ENCODE measurements around the gene CASK. TPM values are rescaled to one million over a fixed set of nuclear protein-coding genes. Genes with fewer than 3 reads are reported as not detected.

Gene CASK
- total RNA-seq, 1 donor from 2014 or later: 38.2 TPM

GRCh38 chrX:41761169-41761568 lies 162.2 kb downstream of the CASK start:
- no peaks in the 10 kb centered on the region for H3K4me1 ChIP-seq
- DNase-seq (no peak), ATAC-seq (no peak)
- no peak overlapping the region for H3K27ac ChIP-seq
- H3K9me3 ChIP-seq: no peaks in the 10 kb centered on the region
- no peak overlapping the region for H3K4me3 ChIP-seq
- no peak for TF ChIP-seq CTCF (IDR thresholded peaks at IDR 0.05)
- no peaks in the 10 kb centered on the region for H3K27me3 ChIP-seq (ENCODE audit: low read depth)
- no peaks in the 10 kb centered on the region for H3K36me3 ChIP-seq
- intact Hi-C loops (cut with DNase I): no loop called here

DNA sequence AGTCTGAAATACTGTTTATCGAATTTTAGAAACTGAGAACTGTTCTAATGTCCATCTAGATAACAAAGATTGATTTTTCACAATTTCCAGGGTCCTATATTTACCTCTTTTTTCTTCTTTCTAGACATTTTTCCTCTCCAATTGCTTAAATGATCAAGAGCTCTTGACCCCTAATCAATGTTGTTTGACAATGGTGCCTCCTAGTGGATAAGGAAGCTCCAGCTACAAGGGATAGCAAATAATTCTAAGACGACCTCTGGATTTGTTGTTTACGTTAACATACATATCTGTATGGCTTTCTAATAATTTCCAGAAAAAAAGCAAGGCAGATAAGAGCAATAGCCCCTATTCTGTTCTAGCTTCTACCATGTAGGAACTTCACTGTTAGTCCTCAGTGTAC lies 163.5 kb downstream of the CASK start:
- no peak for DNase-seq
- intact Hi-C loops (cut with DNase I): no loop called here
- H3K27ac ChIP-seq: no peak overlapping the region
- ATAC-seq: no peak
- H3K27me3 ChIP-seq (ENCODE audit: low read depth): no peaks in the 10 kb centered on the region
- H3K9me3 ChIP-seq: no peaks in the 10 kb centered on the region
- H3K4me1 ChIP-seq: no peaks in the 10 kb centered on the region
- TF ChIP-seq CTCF (IDR thresholded peaks at IDR 0.05): peak; percentile 44
- no peaks in the 10 kb centered on the region for H3K36me3 ChIP-seq
- no peak overlapping the region for H3K4me3 ChIP-seq

DNA sequence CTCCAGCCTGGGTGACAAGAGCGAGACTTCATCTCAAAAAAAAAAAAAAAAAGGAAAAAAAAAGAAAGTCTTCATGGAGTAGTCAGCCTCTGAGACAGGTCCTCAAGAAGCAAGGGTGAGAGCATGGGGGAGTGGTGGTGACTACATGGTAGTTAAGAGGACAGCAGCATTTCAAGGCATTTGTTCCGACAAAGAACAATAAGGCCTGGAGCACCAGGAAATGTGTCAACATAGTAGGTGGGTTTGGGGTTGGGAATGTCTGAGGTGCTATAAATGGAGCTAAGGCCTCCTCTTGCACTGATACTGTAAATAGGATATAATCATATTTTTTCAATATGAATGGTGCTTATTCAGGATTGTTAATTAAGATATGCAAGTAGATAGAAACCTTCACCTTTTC lies 165.0 kb downstream of the CASK start:
- DNase-seq: no peak
- H3K4me1 ChIP-seq: no peaks in the 10 kb centered on the region
- H3K9me3 ChIP-seq: no peaks in the 10 kb centered on the region
- TF ChIP-seq CTCF (IDR thresholded peaks at IDR 0.05): no peak
- ATAC-seq: no peak
- H3K27me3 ChIP-seq (ENCODE audit: low read depth): no peaks in the 10 kb centered on the region
- no peaks in the 10 kb centered on the region for H3K36me3 ChIP-seq
- no peak overlapping the region for H3K27ac ChIP-seq
- intact Hi-C loops (cut with DNase I): no loop called here
- H3K4me3 ChIP-seq: no peak overlapping the region

DNA sequence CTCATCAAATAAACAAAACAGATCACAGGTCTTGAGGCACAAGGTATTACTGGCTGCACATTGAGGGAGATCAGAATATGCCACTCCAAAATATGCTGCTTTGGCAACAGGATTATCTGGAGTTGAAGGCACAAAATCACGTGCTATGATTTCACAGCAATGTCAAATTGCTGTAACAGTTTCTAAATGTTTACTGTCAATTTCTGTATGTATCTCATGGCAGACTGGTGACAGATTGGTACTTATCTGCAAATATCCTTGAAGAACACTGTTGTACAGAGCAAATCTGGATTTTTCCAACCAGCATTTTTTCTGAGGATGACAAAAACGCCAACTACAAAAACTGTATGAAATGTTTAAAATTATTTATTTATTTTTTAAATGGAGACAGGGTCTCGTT lies 172.6 kb downstream of the CASK start:
- no peak for ATAC-seq

DNA sequence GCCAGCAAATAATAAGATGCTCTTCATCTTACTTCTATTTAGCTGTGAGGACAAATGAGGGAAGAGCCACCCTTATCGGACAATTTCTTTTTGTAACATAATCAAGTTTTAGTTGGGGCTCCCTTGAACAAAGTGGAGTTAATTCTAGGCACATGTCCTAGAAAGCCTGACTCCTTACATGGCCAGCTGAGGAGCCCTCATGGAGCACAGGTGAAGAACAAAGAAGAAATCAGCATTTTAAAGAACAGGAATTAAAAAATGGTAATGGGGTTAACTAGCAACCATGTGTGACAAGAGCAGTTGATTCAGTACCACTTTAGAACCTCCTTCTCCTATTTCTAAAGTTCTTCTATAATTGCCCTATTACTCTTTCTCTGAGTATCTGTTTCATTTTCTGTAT lies 183.5 kb downstream of the CASK start:
- no peak for TF ChIP-seq CTCF (IDR thresholded peaks at IDR 0.05)
- intact Hi-C loops (cut with DNase I): no loop called here
- no peaks in the 10 kb centered on the region for H3K9me3 ChIP-seq

More for the DNA sequence above, 172.6 kb downstream of the CASK start:
- intact Hi-C loops (cut with DNase I): no loop called here
- H3K9me3 ChIP-seq: no peaks in the 10 kb centered on the region
- no peak overlapping the region for H3K27ac ChIP-seq
- H3K4me1 ChIP-seq: no peaks in the 10 kb centered on the region
- DNase-seq: no peak
- H3K36me3 ChIP-seq: no peaks in the 10 kb centered on the region
- H3K4me3 ChIP-seq: no peak overlapping the region
- no peak for TF ChIP-seq CTCF (IDR thresholded peaks at IDR 0.05)
- H3K27me3 ChIP-seq (ENCODE audit: low read depth): no peaks in the 10 kb centered on the region

DNA sequence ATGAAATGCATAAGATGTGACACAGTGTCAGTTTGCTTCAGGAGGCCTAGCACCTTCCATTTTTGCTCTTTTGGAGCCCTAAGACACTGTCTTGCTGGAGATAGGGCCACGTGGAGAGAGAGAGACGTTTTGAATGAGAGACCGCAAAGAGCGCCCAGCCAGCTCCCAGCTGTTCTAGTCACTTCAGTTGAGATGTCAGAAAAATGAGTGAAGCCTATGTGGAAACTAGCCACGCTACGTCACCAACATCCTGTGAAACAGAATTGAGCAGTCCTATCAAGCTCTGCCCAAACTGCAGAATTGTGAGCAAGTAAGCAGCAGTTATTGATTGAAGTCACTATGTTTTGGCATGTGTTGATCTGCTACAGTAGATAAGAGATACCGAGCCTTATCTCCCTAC lies 186.3 kb downstream of the CASK start:
- H3K9me3 ChIP-seq: no peaks in the 10 kb centered on the region
- ATAC-seq: no peak

More for the DNA sequence above, 183.5 kb downstream of the CASK start:
- Histone ChIP-seq H3K27ac (no peak overlapping the region), H3K36me3 (peaks cover 9% of the 10 kb centered on the region), H3K4me3 (no peak overlapping the region), H3K27me3 (ENCODE audit: low read depth) (no peaks in the 10 kb centered on the region), H3K4me1 (no peaks in the 10 kb centered on the region)
- DNase-seq: no peak
- no peak for ATAC-seq

More for the DNA sequence above, 186.3 kb downstream of the CASK start:
- DNase-seq: no peak
- Histone ChIP-seq H3K4me1 (no peaks in the 10 kb centered on the region), H3K4me3 (no peak overlapping the region), H3K27ac (no peak overlapping the region), H3K27me3 (ENCODE audit: low read depth) (no peaks in the 10 kb centered on the region), H3K36me3 (no peaks in the 10 kb centered on the region)
- no peak for TF ChIP-seq CTCF (IDR thresholded peaks at IDR 0.05)
- intact Hi-C loops (cut with DNase I): no loop called here

All from lower lobe of right lung (tissue), 2 donors.